Stimulated activated naive B cell treated with anti-CD40 and anti-IgM and Interleukin-4, amounts not matched to agents 10 μg/mL and 1 μg/mL and 100 μg/mL, for 72 hours (primary cell): ENCODE measurements around the gene MORC3.

ENCODE experiments used
- ATAC-seq, 2 donors: fragments of 150-1000 bp; cut with Tn5 transposase; replicated peaks; 2 replicates each; pipeline ENCODE4 v1.10.0; 2021; ENCODE audit warnings: moderate library complexity in 1 of 2
- DNase-seq: peaks from one replicate; pipeline ENCODE4 v3.0.0; 2021
- H3K27ac Mint-ChIP-seq: one replicate; pipeline ENCODE4 v1.8.0; 2022; ENCODE audit warnings: mild to moderate bottlenecking, mixed read lengths
- H3K27me3 Mint-ChIP-seq, 2 donors: one replicate each; pipeline ENCODE4 v1.8.0; 2022; ENCODE audit warnings: mixed read lengths in 2 of 2
- H3K36me3 Mint-ChIP-seq, 2 donors: one replicate each; pipeline ENCODE4 v1.8.0; 2022; ENCODE audit warnings: mixed read lengths in 2 of 2, mild to moderate bottlenecking in 1 of 2
- H3K4me1 Mint-ChIP-seq, 2 donors: one replicate each; pipeline ENCODE4 v1.8.0; 2022; ENCODE audit warnings: mixed read lengths in 2 of 2, mild to moderate bottlenecking in 1 of 2
- H3K4me3 Mint-ChIP-seq, 2 donors: one replicate each; pipeline ENCODE4 v1.8.0; 2022; ENCODE audit warnings: mild to moderate bottlenecking in 2 of 2, mixed read lengths in 2 of 2, moderate library complexity in 1 of 2
- H3K9me3 Mint-ChIP-seq, 2 donors: one replicate each; pipeline ENCODE4 v1.8.0; 2022; ENCODE audit warnings: mixed read lengths in 2 of 2, mild to moderate bottlenecking in 1 of 2

Gene MORC3

DNA sequence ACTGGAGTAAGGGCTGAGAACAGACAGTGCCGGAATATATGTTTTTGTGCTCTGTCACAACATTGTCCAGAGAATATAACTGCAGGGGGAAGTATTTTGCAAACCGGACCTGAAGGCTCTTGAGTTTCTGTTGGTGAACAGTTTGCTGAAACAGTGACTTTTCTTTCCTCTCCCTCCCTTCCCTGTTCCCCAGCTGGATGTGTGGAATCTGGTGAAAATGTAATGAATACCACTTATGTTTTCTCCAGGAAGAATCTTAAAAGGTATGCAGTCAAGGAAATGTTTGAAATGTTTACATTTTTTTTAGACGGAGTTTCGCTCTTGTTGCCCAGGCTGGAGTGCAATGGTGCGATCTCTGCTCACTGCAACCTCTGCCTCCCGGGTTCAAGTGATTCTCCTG, 88.6 kb downstream of the MORC3 start:
- no peak overlapping the region for H3K4me3 Mint-ChIP-seq
- no peaks in the 10 kb centered on the region for H3K27me3 Mint-ChIP-seq
- no peaks in the 10 kb centered on the region for H3K4me1 Mint-ChIP-seq
- no peaks in the 10 kb centered on the region for H3K9me3 Mint-ChIP-seq
- no peak for DNase-seq
- peaks cover 37 to 53% of the 10 kb centered on the region in 2 donors for H3K36me3 Mint-ChIP-seq
- ATAC-seq, result no peak
- H3K27ac Mint-ChIP-seq, result no peak overlapping the region

DNA sequence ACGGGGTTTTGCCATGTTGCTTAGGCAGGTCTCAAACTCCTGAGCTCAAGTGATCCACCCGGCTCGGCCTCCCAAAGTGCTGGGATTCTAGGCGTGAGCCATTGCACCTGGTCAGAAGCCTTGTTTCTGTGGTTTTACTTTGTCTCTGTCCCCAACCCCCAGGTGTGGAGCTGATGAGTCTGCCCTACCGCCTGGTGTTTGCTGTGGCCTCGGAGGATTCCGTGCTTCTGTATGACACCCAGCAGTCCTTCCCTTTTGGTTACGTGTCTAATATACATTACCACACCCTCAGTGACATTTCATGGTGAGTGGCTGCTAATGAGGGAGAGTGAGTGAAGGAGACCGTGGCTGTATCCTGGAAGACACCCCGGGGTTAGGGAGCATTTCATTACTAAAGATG, 91.3 kb downstream of the MORC3 start:
- Mint-ChIP-seq H3K9me3 (no peaks in the 10 kb centered on the region), H3K27ac (no peak overlapping the region), H3K27me3 (no peaks in the 10 kb centered on the region), H3K36me3 (peaks cover 48 to 57% of the 10 kb centered on the region in 2 donors), H3K4me1 (no peaks in the 10 kb centered on the region), H3K4me3 (no peak overlapping the region)
- DNase-seq (no peak), ATAC-seq (no peak)

DNA sequence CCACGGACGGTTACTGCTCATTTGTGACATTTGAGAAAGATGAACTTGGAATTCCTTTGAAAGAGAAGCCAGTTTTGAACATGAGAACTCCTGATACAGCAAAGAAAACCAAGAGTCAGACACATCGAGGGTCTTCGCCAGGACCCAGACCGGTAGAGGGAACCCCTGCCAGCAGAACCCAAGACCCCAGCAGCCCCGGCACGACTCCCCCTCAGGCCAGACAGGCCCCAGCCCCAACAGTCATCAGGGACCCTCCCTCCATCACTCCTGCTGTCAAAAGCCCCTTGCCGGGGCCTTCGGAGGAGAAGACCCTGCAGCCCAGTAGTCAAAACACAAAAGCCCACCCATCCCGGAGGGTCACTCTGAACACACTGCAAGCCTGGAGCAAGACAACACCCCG, 92.9 kb downstream of the MORC3 start:
- no peak for DNase-seq
- H3K27me3 Mint-ChIP-seq, result no peaks in the 10 kb centered on the region
- peaks cover 40 to 51% of the 10 kb centered on the region in 2 donors for H3K36me3 Mint-ChIP-seq
- no peak overlapping the region for H3K4me3 Mint-ChIP-seq
- no peaks in the 10 kb centered on the region for H3K9me3 Mint-ChIP-seq
- ATAC-seq, result no peak
- H3K4me1 Mint-ChIP-seq, result no peaks in the 10 kb centered on the region
- no peak overlapping the region for H3K27ac Mint-ChIP-seq

DNA sequence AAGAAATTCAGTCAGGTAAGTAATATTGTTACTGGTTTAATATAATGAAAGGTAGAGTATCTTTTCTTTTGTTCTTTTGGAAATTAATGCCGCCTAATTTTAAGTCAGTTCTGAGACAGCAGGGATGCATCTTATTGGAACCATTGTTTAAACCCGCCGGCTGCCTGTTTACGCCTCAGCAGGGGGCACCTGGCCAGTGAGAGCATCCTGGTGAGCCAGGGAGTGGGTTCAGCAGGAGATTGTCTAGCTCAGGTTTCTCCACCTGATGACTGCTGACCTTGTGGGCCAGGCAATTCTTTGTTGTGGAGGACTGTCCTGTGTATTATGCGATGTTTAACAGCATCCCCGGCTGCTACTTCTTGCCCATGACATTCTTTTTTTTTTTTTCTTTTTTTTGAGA, 95.4 kb downstream of the MORC3 start:
- H3K36me3 Mint-ChIP-seq, result peaks cover 33 to 44% of the 10 kb centered on the region in 2 donors
- ATAC-seq, result no peak

DNA sequence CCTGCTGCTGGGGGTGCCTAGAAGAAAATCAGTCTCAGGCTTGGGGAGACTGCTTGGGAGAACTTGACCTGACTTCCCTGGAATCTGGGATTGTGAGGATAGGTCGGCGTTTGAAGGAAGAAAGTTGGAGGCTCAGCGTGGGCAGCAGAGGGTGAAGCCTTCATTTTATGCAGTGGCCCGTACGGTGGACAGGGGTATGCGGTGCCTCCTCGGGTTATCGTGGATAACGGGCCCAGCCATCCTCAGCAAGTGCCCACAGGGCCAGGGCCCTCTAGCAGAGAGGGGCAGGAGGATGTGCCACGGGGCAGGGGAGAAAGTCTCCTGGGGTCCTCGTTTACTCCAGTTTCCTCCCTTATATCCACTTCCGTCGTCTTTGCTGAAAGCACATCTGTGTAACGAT, 99.2 kb downstream of the MORC3 start:
- Mint-ChIP-seq H3K36me3 (peaks cover 12 to 24% of the 10 kb centered on the region in 2 donors), H3K27me3 (no peaks in the 10 kb centered on the region), H3K4me3 (no peak overlapping the region), H3K27ac (peak overlapping the region; percentile 33), H3K4me1 (peaks cover 0 to 6% of the 10 kb centered on the region in 2 donors), H3K9me3 (no peaks in the 10 kb centered on the region)
- ATAC-seq (no peak), DNase-seq (no peak)

More for the DNA sequence above, 95.4 kb downstream of the MORC3 start:
- H3K4me3 Mint-ChIP-seq, result no peak overlapping the region
- H3K9me3 Mint-ChIP-seq, result no peaks in the 10 kb centered on the region
- no peak overlapping the region for H3K27ac Mint-ChIP-seq
- H3K27me3 Mint-ChIP-seq, result no peaks in the 10 kb centered on the region
- H3K4me1 Mint-ChIP-seq, result peaks cover 0 to 6% of the 10 kb centered on the region in 2 donors
- DNase-seq, result no peak

DNA sequence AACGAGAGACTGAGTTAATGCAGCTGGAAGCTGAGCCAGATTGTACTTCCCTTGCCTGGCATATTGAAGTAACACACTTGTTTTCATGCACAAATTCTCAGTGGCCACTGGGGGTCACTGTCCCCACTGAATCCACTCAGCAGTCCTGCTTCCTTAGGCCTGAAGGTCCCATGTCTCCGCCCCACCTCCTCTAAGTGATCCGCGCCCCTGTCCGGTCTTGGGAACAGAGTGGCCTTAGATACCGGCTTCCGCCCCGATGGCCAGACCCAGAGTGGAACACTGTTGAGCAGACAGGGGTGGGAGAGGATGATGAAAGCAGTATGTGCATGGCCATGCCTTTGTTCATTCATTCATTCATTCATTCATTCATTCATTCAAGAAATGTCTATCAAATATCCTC, 100.0 kb downstream of the MORC3 start:
- DNase-seq (peak; percentile 27), ATAC-seq (peak; percentile 82 to 88)
- H3K9me3 Mint-ChIP-seq, result no peaks in the 10 kb centered on the region
- no peaks in the 10 kb centered on the region for H3K27me3 Mint-ChIP-seq
- peaks cover 0 to 6% of the 10 kb centered on the region in 2 donors for H3K4me1 Mint-ChIP-seq
- H3K36me3 Mint-ChIP-seq, result peaks cover 11 to 23% of the 10 kb centered on the region in 2 donors
- H3K4me3 Mint-ChIP-seq, result no peak overlapping the region
- H3K27ac Mint-ChIP-seq, result no peak overlapping the region

DNA sequence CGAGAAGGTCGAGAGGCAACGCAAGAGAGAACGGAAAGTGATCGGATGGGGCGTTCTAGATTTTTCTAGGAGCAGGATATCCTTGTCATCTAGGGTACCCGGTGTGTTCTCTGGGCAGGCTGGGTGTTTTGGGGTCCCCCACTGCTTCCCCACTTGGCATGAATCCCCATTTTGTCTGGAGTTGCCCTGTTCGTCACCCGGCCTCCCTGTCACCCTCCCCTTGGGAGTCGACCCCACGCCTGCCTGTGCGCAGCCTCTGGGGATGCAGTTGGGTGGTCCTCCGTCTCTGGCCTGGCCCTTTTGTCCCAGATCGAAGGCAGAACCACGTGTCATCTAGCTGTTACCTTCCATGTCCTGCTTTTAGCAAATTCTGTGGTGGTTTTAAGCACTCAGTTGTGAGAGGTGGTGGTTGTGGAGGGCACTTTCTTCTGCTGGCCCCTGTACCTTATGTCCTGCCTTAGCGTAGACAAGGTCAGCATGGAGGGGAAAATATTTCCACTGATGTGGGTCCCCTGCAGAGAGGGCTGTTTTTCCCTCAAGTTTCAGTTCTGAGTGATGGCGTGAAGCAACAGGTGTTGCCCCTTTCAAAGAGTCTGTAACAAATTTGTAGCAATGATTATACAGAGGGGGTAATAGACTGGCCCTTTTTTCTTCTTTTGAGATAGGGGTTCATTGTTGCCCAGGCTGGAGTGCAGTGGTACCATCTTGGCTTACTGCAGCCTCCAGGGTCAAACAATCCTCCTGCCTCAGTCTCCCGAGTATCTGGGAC, 100.8 kb downstream of the MORC3 start:
- Mint-ChIP-seq H3K9me3 (no peaks in the 10 kb centered on the region), H3K4me3 (no peak overlapping the region), H3K27me3 (no peaks in the 10 kb centered on the region), H3K4me1 (peaks cover 0 to 6% of the 10 kb centered on the region in 2 donors), H3K27ac (no peak overlapping the region), H3K36me3 (peaks cover 10 to 22% of the 10 kb centered on the region in 2 donors)
- no peak for DNase-seq
- ATAC-seq, result no peak

DNA sequence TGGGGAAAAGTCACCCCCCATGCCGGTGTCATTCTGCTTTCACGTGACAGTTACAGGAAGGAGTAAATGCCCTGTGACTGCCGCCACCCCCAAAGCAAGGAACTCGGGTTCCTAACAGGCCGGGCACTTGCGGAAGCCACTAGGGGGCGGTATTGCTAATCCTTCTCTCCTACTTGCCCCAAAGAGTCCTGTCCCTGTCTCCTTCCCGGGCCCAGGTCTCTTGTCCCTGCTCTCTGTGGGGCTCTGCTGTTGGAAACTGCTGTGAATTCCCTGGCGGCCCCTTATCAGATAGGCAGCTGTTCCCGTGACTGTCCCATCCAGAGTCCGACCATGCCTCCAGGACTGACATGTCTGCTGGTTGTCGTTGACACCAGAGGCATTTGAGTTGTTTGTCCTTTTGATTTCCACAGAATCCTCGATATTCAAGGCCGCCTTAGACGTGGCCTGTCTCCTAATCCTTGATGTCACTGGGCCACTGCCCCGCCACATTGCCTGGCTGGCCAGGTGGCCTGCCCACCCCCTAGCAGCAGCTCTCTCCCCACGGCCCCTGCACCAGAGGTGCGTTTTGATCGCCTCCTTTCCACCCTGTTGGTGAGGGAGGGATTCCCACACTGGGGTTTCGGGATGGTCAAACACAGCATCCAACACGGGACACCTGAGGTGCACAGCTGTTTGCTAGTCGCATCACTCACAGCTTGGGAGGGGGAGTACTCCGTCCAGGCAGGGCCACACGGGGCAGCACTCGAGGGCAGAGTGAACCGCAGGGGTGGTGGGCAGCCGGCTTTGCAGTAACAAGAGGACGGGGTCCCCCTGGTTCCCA, 102.5 kb downstream of the MORC3 start:
- ATAC-seq (no peak), DNase-seq (no peak)
- H3K27me3 Mint-ChIP-seq, result no peaks in the 10 kb centered on the region
- H3K27ac Mint-ChIP-seq, result no peak overlapping the region
- H3K4me1 Mint-ChIP-seq, result peaks cover 0 to 6% of the 10 kb centered on the region in 2 donors
- peaks cover 5 to 14% of the 10 kb centered on the region in 2 donors for H3K36me3 Mint-ChIP-seq
- no peak overlapping the region for H3K4me3 Mint-ChIP-seq
- no peaks in the 10 kb centered on the region for H3K9me3 Mint-ChIP-seq

DNA sequence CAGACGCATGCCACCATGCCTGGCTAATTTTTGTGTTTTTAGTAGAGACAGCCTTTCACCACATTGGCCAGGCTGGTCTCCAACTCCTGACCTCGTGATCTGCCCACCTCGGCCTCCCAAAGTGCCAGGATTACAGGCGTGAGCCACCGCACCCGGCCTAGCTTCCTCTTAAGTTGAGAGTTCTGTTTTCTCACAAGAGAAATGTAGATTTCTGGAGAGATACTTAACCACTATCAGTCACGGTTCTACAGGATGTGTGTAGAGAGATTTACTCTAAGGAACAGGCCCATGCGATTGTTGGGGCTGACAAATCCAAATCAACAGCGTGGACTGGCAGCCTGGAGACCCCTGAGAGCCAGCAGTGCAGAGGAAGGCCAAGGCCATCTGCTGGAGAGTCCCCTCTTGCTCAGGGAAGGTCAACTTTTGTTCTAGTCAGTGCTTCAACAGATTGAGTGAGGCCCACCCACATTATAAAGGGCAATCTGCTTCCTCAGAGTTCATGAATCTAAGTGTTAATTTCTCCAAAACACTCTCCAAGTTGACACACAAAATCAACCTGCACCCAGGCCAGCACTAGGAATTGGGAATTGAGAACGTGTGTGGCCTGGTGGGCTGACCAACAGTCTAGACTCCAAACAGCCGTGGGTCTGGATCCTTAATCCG, 103.9 kb downstream of the MORC3 start:
- peaks cover 5 to 12% of the 10 kb centered on the region in 2 donors for H3K4me1 Mint-ChIP-seq
- H3K27ac Mint-ChIP-seq, result no peak overlapping the region
- H3K9me3 Mint-ChIP-seq, result peaks cover 0 to 1% of the 10 kb centered on the region in 2 donors
- H3K27me3 Mint-ChIP-seq, result peaks cover 5 to 6% of the 10 kb centered on the region in 2 donors
- no peak overlapping the region for H3K4me3 Mint-ChIP-seq
- no peak for DNase-seq
- no peak for ATAC-seq
- peaks cover 5 to 13% of the 10 kb centered on the region in 2 donors for H3K36me3 Mint-ChIP-seq

DNA sequence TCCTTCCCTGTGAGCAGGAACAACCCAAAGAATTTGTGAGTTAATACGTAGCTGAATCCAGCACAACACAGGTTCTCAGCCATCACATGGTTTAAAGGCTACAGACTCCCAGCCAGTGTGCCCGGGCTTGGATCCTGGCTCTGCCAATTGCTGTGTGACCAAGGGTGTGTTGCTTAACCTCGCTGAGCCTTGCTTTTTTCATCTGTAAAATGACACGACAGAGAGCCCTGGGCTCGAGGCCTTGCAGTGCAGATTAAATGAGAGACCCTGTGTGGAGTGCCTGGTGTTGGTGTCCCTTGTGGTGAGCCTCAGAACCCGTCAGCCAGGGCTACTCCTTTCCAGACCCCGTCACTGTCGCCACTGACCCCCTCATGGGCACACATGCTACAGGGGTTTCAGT, 104.6 kb downstream of the MORC3 start:
- Mint-ChIP-seq H3K36me3 (peaks cover 7 to 10% of the 10 kb centered on the region in 2 donors), H3K4me3 (no peak overlapping the region), H3K4me1 (peaks cover 5 to 15% of the 10 kb centered on the region in 2 donors), H3K27me3 (peaks cover 7 to 8% of the 10 kb centered on the region in 2 donors), H3K9me3 (peaks cover 0 to 1% of the 10 kb centered on the region in 2 donors), H3K27ac (no peak overlapping the region)
- no peak for ATAC-seq
- no peak for DNase-seq

DNA sequence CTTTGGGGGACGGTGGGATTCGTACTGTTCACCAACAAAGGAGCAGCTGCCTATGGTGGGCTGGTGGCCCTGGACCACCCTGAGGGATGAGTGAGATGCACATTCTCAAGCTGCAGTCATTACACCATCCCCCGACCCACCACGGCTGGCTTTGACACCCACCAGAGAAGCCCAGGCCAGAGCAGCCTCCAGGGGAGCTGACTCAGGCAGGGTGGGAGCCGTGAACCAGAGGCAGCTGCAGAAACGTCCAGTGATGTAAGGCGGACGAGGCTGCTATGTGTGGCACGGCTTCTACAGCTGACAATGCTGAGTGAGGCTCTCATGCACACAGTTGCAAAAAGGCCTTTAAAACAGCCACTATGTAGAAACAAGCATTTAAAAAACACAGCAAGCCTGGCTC, 105.3 kb downstream of the MORC3 start:
- Mint-ChIP-seq H3K27me3 (peaks cover 14 to 15% of the 10 kb centered on the region in 2 donors), H3K36me3 (peaks cover 7 to 10% of the 10 kb centered on the region in 2 donors)
- ATAC-seq, result no peak

More for the DNA sequence above, 105.3 kb downstream of the MORC3 start:
- DNase-seq, result no peak
- Mint-ChIP-seq H3K9me3 (peaks cover 0 to 1% of the 10 kb centered on the region in 2 donors), H3K4me3 (no peak overlapping the region), H3K27ac (no peak overlapping the region), H3K4me1 (peaks cover 11 to 16% of the 10 kb centered on the region in 2 donors)
